GM18907 (cell line): ENCODE data around the gene IL3.

ENCODE experiments used
- ATAC-seq: cut with Tn5 transposase; IDR thresholded peaks from one replicate; pipeline ENCODE4 v1.9.1; 2021; ENCODE audit warnings: mild to moderate bottlenecking, moderate library complexity; ENCODE audit not compliant: unreplicated experiment

IL3 gene

GRCh38 chr5:132056610-132057497 is 3.6 kb upstream of the IL3 start:
- ATAC-seq: no peak

GRCh38 chr5:132057498-132058255 is 2.8 kb upstream of the IL3 start:
- ATAC-seq: no peak

- ATAC-seq: no peak
Observed at GRCh38 chr5:132058646-132059042, 1.8 kb upstream of the IL3 start.

- no peak for ATAC-seq
Observed at GRCh38 chr5:132059043-132059695, 1.3 kb upstream of the IL3 start.

DNA sequence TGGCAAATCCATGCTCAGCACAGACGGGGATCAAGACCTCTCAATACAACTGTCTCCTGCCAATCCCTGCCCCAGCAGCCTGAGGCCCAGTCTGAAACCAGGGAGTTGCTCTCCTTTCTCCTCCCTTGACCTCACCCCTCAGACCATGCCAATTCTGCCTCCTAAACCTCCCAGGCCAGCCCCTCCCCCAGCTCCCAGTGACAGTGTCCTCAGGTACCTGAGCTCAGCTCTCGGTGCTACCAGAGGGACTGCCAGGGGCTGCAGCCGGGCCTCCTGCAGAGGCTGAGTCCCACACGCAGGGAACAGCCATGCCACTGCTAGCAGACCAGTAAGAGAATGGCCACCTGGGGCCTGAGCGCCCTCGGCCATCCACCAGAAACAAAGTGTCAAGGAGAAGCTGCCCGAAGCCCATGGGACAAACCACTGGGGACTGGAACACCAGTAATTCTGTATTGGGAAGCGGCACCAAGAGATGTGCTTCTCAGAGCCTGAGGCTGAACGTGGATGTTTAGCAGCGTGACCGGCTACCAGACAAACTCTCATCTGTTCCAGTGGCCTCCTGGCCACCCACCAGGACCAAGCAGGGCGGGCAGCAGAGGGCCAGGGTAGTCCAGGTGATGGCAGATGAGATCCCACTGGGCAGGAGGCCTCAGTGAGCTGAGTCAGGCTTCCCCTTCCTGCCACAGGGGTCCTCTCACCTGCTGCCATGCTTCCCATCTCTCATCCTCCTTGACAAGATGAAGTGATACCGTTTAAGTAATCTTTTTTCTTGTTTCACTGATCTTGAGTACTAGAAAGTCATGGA is 557 bp upstream of the IL3 start:
- no peak for ATAC-seq

DNA sequence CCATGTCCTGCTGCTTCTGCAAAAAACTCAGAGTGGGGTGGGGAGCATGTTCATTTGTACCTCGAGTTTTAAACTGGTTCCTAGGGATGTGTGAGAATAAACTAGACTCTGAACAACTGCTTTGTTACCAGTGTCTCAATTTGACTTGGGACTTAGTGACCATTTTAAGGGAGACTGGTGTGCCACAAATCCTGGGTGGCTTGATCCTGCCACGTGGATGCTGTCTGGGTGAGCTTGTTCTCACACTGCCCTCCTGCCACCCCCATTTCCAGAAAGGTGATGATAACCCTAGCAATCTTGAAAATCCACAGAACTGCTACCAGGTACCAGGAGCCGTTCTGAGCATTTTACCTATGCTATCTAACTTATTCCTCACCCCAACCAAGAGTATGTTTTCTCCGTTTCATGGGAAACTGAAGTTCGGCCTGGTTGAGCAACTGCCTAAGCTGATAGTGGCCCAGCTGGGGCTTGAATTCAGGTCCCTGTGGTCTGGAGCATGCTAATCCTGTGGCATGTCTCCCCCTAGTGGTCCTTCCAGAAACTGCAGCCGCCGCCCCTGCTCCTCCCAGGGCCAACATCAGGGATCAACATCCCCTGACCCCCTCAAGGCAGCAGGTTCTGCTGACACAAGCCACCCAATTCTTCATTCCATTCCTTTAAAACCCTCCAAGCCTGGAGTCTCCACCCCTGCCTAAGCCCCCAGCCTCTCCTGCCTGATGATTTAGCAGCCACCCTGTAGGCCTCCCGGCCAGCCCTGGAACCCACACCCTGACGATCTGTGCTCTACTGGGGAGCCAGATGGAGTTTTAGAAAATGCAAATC is 2.8 kb downstream of the IL3 start:
- peak; percentile 66 for ATAC-seq

DNA sequence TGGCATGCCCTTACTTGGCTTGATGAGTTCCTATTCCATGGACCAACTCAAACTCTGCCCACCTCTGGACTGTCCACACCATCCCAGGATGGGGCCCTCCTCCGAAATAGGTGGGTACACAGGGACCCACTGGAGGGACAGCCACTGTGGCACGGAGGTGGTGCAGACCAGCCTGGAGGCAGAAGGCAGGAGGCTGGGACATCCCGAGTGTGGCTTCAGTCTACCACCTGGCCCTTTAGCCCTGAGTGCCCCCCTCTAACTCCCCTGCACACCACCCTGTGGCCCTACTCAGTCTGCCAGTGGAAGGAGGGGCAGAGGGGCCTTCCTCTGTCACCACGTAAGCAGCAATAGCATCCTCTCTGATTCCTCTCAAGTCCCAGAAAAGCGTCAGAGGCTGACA is 3.7 kb downstream of the IL3 start:
- ATAC-seq: no peak

DNA sequence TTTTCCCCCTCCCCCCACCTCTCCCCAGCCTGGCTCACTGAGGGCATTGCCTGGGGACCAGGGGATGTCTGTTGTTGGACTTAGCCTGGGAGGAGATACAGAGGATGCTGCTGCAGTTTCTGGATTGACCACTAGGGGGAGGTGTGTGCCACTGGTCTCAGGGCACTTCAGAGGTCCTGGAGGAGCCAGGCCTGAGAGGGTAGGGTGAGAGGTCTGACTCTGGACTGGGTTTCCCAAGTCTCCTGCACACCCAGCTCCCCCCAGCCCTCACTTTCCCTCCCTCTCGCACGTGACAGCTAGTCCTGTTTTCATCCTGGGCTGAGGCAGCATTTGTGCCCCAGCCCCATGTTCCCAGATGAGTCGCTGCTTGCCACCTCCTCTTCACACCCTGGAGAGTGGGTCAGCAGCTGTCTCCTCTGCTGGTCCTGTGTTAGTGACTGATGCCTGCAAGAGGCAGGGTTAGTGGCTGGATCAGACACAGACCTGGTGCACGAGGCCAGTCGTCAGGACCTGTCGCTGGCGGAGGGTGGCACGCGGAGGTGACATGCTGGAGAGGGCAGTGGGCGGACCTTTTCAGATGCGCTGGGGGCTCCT is 4.4 kb downstream of the IL3 start:
- ATAC-seq: peak; percentile 74

- peak; percentile 36 for ATAC-seq
Observed at GRCh38 chr5:132065351-132065937, 5.0 kb downstream of the IL3 start.

DNA sequence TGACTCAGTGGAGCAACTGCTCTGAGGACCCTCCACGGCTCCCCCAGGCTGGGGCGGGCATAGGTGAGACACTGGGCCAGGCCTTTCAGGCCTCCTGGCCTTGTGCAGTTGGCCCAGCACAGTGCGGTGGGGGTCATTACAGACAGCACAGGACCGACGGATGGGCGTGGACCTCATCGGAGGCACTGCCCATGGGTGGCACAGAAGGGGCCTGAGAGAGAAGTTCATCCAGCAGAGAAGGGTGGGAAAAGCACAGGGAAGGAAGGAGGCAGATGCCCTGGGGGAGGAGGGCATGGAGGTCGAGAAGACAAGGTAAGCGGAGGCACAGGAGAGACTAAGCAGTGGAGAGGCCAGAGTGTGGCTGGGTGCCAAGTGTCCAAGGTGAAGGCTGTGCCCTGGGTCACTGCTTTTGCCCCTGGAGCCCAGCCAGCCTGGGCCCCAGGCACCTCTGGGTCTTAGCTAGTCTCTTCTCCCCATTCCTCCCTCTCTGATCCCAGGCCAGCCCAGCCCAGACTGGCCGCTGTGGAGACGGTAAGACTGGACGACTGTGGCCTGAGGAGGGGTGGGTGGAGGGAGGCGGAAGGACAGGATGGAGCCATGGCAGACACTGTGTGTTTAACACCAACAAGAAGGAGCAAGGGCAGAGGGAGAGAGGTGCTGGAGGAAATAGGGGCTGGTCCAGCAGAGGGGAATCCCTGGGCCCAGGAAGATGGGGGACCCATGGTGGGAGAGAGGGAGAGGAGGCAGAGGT is 5.7 kb downstream of the IL3 start:
- no peak for ATAC-seq

- ATAC-seq: no peak
Observed at GRCh38 chr5:132066871-132067270, 6.4 kb downstream of the IL3 start.

DNA sequence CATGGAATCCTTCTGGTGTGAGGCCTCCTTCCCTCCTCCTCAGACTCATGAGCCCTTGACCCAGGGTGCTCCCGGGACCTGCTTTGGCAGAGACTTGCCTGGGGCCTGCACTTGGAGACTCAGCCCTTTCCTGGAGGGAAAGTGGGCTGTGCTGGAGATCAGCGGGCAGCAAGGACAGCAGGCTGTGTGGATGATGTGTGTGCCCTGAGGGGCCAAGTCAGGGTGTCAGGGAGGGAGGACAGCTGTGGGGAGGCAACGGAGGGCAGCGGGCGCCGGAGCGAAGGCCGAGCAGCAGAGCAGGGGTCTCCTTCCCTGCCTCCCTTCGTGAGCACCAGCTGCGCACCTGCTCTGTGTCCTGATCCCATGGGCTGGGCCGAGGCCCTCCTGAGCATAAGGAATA is 7.0 kb downstream of the IL3 start:
- no peak for ATAC-seq

GRCh38 chr5:132067941-132068808 is 7.7 kb downstream of the IL3 start:
- ATAC-seq: no peak

DNA sequence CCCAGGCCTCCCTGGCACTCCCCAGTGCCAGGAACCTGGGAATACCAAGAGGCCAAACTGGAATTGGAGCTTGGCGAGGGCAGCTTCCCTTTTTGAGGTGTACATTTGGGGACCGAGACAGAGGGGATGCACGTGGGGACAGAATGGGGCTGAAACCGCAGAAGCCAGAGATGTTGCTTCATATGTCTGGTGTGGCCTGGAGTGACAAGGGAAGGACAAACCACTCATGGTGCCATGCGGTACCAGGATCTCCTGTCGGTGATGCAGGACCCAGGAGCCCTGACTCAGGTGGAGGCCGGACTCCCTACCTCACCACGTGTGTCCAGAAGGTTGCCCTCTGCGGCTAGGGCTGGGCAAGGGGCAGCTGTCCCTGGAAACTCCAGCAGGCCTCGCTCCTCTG is 9.1 kb downstream of the IL3 start:
- no peak for ATAC-seq

DNA sequence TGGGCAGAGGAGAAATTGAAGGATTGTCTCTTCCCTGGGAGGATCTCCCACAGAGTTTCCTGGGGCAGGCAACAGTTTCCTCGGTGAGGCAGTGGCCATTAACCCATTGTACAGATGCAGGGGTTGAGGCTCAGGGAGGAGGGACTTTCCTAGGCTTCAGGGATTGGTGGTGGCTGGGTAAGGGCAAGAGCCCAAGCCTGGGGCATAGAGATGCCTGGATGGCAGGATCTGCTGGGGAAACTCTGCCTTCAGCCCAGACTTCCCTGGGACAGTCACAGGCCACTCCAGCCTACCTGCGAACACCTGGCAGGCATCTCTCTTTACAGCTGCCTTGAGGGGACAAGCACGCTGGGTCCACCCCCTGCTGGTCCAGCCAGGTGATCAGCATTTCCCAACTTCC is 9.5 kb downstream of the IL3 start:
- no peak for ATAC-seq

- ATAC-seq: no peak
Observed at GRCh38 chr5:132070460-132071337, 10.2 kb downstream of the IL3 start.

DNA sequence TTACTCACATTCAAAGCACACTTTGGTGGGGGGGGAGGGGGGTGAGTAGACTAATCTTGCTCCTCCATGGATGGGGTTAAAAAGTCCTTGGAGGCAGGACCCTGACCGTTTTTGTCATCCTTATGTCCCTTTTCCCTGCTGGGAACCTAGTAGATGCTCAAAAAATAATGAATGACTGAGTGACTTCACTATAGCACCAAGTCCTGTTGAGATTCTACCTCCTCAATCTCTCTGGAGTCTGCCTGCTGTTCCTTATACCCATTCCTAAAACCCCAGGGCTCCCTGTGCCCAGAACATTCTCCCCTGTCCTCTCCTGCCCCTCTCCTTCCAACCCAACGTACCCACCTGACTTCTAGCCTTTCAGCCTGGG is 10.9 kb downstream of the IL3 start:
- no peak for ATAC-seq
